ENCODE data around the gene TBC1D28.
"Not testable (repeated sequence)": the region's sequence is repeated elsewhere in the genome, so short reads cannot be mapped to it uniquely, and the experiment has no call there.

TBC1D28 gene

DNA sequence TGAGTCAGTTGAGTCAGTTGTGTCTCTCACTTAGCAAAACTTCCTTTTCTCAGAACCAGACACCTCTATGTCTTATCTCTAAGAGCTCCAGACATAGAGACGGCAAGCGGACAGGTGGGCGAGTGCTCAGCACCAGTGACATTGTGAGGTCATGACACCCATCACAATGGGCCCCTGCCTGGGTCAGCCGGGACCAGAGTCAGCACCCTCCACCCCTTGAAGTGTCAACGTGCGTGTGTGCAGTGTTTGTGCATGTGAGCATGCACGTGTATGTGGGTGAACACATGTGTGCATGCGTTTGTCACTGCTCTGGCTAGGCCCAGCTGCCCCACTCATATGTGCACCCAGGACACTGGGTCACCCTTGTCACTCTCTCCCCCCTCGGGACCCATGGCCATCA, at the start of gene TBC1D28:
Gene TBC1D28, minus strand, starts transcription at position 101 of the 400 bp plus-strand sequence. CDS start 3,039 bp downstream, outside the sequence.
- DNase-seq = not testable (repeated sequence)

DNA sequence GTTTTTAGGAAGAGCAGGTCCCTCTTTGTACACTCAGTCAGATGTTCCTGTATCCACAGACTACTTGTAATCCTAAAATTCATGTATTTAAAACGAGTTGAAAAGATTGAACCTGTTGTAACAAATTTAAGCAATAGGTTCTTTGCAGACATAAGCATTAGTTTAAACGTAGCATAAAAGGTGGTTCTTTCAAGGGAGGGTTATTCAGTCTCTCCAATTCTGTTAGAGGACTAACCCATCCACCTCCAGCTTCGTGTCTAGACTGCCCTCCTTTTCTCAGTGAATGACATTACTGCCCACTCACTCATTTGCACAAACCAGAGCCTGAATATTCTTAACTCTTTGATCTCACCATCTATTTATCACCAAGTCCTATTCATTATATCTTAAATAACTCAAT, 38.5 kb upstream of the TBC1D28 start:
- DNase-seq = not testable (repeated sequence)

DNA sequence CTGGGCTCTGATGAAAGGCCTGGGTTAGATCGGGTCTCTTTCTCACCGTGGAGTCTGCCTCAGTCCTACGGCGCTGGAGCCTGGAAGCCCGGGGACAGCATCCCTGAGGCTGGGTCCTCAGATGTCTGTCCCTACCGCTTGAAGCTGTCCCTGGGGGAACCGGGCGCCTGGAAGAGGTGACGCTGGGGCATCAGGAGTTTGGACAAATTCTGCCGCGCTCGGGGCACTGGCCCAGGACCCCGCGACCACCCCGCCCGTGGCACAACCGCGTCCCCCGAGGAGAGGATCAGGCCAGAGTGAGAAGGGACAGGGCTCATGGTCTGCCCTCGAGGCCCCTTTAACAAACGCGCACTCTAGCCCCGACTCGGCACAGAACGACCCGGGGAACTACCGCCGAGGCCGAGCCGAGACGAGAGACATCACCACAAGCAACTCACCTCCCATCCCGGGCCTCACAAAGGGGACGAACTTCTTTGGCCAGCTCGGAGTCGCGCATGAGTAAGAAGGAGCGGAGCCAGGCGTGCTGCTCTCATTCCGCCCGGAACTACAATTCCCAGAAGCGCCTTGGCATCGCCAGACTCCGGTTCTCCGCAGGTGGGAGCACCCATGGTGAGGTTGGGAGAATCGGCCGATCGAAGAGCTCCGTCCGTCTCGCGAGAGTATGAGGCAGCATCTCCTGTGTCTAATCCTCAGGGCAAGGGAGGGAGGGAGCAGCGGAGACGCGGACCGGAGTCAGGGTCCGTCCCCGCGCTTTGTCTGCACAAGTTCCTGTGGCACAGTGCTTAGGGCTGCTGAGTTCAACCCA, 37.8 kb upstream of the TBC1D28 start, which contains the start of gene FOXO3B:
Gene FOXO3B, minus strand, starts transcription at position 548 of the 805 bp plus-strand sequence. CDS start 663 bp downstream, outside the sequence.
- not testable (repeated sequence) for DNase-seq

DNA sequence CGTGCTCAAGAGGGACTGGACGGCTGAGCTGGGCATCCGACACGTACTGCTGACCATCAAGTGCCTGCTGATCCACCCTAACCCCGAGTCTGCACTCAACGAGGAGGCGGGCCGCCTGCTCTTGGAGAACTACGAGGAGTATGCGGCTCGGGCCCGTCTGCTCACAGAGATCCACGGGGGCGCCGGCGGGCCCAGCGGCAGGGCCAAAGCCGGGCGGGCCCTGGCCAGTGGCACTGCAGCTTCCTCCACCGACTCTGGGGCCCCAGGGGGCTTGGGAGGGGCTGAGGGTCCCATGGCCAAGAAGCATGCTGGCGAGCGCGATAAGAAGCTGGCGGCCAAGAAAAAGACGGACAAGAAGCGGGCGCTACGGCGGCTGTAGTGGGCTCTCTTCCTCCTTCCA, 33.2 kb upstream of the TBC1D28 start:
- not testable (repeated sequence) for DNase-seq

DNA sequence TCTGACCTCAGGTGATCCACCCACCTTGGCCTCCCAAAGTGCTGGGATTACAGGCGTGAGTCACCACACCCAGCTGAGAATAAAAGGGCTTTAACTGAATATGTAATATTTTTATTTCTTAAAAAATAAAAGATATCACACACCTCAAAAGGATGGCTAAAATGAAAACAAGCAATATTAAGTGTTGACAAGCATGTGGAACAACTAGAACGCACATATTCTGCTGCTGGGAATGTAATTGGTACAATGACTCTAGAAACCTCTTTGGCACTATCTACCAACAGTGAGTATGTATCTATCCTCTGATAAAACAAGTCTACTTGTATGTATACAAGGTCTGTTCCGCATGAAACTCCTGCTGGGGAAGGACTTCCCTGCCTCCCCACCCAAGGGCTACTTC, 32.7 kb upstream of the TBC1D28 start:
- DNase-seq = not testable (repeated sequence)

GRCh38 chr17:18672395-18673227, 28.4 kb upstream of the TBC1D28 start:
- not testable (repeated sequence) for DNase-seq

DNA sequence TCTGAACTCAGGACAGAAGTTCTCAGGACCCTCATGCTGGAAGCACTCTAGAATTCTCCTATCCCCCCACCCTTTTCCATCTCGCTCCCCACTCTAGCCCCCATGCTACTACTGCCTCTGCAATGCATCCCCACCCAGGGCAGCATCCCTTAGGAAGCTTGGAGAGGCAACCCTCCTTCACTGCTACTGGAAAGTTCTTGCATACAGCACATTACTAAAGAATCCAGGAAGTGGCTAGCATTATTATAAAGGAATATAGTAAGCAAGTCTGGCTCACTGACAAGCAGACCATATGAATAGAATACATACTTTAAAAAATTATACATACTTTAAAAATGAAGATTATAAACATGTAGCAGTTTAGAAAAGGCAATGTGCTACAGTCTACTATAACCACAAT, 24.4 kb upstream of the TBC1D28 start:
- DNase-seq = not testable (repeated sequence)

DNA sequence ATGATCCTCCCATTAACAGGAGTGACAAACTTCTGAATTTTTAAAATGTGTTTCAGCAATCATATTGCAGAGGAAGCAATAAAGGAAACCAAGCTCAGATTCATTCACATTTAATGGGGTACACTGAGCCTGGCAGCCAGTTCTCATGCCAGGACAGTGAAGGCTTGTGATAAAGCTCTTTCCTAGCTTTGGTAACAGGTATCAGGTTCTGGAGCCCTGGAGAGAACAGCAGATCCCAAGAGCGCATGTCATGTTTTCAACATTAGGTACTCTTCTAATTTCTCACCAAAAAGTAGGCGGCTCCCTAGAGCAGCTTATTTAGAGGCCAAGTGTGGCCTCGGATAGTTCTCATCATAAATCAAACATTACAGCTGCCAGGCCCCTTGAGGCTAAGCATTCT, 23.3 kb upstream of the TBC1D28 start:
- DNase-seq = not testable (repeated sequence)

DNA sequence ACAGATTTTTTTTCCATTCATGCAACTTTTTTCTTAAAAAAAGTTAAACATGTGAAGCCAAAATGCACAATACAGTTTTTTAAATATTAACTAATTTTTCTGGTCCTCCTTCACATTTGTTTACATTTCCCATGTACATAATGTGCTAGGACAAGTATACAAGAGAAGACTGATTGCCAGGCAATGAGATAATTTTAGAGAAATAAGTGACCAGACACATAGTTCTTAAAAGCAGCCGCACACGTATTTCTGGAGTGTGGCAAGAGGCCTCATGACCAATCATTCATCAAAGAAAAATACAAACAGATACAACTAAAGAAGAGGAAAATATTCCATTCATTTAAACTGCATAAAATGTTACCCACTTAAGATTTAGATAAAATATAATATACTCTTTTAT, 22.1 kb upstream of the TBC1D28 start:
- DNase-seq = not testable (repeated sequence)

- DNase-seq = not testable (repeated sequence)
Observed at GRCh38 chr17:18661924-18662624, 17.9 kb upstream of the TBC1D28 start.

DNA sequence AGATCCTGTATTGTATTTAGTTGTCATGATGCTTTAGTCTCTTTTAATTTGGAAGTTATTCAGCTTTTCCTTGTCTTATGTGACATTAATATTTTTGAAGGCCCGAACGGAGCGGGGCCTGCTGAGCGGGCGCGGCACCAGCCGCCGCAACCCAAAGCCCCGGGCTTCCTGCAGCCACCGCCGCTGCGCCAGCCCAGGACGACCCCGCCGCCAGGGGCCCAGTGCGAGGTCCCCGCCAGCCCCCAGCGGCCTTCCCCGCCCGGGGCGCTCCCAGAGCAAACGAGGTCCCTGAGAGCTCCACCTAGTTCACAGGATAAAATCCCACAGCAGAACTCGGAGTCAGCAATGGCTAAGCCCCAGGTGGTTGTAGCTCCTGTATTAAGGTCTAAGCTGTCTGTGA, 5.9 kb upstream of the TBC1D28 start:
- DNase-seq = not testable (repeated sequence)

- not testable (repeated sequence) for DNase-seq
Observed at GRCh38 chr17:18643124-18643523, 1.1 kb downstream of the TBC1D28 start.

DNA sequence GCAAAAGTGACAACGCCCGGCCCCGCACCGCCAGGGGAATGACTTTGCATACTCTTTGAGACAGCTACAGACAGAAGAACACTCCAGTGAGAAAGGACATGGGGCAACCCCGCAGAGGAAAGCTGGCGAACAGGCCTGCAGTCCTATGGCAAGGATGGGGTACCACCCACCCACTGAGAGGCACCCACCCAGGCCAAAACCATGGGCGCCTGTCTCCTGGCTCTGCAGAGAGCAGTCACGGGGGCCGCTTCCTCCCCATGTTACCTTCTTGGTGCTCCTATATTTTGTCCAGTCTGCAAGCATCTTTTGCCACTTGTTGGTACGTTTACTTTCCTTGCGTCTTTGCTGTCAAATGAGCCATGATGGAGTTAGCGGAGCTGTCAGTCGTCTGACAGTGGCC, 5.8 kb downstream of the TBC1D28 start:
- not testable (repeated sequence) for DNase-seq

DNA sequence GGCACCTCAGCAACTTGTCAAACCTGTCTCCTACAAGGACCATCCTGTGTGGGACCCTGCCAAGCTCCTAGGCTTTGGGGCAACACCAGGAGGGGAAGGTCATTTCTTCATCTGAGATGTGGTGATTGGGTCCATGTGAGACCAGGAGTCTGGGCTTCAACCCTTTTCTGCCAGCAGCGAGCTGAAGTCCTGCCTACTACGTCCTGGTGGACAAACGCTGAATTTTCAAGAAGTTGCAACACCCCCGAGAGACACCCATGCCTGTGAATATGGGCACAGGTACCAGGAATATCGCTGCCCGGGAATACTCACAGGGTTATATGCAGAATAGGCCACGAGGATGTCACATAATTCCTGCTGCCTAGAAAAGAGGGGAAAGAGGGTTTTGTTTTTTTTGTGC, 8.0 kb downstream of the TBC1D28 start:
- not testable (repeated sequence) for DNase-seq

GRCh38 chr17:18635773-18636172, 8.4 kb downstream of the TBC1D28 start:
- not testable (repeated sequence) for DNase-seq

DNA sequence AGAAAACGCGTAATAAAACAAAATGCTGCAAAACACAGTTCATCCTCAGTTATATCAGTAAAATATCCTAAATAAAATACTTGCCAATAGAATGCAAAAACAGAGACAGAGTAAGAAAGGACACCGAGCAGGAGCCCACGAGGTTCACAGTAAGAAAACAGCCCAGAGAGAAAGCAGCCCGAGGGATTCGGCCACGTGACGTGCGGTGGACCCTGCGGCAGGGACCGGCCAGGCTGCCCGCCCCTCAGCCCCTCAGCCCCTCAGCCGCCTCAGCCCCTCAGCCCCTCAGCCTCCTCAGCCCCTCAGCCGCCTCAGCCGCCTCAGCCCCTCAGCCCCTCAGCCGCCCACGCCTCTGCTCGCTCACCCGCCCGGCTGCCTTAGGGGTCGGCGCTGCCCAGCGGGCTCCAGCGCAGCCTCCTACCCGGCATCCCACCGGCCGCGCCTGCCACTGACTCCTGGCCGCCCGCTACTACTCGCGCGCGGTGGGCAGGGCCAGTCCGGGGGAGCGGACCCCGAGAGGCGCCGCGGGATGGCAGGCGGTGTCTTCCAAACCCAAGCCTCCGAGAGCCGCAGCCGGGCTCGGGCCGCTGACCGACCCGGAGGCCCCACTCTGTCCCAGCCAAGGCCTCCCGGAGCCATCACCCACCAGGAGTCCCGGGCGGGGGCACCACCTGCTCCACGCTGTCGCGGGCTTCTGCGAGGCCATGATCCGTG, 9.5 kb downstream of the TBC1D28 start:
- DNase-seq = not testable (repeated sequence)

DNA sequence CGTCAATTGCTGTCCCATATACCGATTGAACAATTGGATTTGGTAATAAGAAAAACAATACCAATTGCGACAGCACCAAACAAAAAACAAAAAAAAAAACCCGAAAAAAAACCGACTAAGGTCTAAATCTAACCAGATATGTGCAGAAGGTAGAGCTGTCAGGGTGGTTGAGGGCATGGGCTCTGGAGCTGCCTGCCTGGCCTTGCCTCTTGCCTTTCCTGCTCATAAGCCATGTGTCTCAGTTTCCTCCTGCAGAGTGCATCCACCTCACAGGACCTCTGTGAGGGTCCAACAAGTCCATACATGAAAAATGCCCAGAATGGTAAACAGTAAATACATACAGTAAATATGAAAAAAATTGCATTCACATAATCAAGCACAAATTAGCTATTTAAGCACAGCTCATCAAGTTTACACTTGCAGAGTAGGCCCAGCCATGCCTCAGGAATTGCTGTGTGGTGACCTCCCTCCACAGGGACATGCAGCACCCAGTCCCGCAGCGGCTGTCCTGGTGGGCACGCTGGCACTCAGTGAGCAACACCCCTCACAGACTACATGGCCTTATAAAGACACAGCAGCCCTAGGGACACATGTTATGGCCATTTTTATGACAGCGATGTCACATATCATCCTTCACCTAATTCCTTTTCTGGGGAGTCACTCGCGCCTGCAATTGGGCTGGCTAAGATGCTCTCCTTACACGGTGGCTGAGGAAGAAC, 17.9 kb downstream of the TBC1D28 start:
- no peak for DNase-seq

DNA sequence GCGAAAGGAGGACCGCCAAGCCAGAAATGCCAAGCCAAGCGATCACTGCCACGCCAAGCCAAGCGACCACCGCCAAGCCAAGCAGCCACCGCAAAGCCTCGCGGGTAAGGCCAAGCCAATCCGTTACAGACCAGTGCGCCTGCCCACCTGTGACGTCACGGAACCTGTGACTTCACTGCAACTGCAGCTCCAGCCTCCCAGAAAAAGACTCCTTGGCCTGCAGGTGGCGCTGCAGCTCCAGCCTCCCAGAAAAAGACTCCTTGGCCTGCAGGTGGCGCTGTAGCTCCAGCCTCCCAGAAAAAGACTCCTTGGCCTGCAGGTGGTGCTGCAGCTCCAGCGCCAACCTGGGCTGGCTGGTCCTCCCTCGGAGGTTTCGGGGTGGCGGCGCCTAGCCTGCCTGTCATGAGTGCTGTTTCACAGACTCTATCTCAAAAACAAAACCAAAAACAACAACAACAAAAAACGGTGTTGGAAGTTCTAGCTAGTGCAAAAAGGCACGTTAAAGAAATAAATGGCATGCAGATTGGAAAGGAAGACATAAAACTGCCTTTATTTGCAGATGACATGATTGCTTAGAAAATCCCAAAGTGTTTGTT, 18.6 kb downstream of the TBC1D28 start:
- DNase-seq = not testable (repeated sequence)

- DNase-seq = not testable (repeated sequence)
Observed at GRCh38 chr17:18624862-18625501, 19.2 kb downstream of the TBC1D28 start.

DNA sequence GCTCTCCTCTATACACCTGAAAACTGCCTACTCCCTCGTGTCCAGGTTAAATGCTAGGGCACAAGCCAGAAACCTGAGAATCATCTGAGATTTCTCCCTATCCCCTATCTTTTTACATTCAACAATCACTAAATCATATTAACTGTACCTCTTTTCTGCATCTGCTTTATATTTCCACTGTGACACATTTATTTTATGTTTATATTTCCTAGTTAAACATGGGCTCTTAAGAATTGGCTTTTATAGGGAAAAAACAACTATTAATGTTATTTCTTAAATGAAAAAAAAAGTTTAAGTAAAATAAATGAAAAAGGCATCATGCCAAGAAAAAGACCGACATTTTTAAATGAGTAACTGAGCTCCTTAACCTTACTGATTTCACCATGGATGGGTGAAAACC, 26.6 kb downstream of the TBC1D28 start:
- not testable (repeated sequence) for DNase-seq

- not testable (repeated sequence) for DNase-seq
Observed at GRCh38 chr17:18613016-18613415, 31.2 kb downstream of the TBC1D28 start.
